ENCODE data around the gene XPNPEP1.

DNA sequence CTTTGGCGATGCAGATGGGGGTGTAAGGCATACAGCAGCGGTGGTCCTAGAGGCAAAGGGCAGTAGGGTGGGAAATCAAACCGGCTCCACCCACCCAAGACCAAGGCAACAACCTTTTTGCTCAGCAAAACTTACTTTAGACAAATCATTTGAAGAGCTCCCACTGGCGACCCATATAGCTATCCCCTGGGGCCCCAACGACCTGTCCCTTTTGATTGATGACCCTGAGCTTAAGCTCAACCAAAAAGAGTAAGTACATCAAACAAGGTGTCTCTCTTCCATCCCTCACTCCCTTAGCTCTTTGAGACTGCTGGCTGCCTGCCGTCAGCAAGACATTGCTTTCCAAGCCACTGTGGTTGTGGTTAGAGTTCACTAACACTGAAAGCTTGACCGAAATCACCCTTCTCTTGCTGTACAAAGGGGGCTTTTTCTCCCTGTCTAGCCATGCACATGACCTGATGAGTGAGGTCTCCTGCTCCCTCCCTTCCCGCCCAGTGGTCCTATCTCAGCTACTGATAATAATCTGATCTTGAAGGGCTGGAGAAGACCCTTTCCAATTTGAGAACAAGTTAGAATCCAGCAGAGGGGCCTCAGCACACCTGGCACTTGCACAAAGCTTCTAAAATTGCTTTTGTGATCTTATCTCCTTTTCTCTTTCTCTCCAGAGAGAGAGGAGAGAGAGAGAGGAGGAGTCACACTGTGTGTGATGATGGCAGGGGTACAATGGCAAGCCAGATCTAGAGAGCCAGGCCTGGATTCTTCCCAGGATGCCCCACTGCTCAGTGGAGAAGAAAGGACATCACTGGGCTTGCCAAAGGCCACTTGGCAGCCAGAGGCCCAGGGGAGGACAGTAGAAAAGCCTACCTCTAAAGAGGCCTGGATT lies 42.2 kb downstream of the XPNPEP1 start:
- TF ChIP-seq, protein P1, sequence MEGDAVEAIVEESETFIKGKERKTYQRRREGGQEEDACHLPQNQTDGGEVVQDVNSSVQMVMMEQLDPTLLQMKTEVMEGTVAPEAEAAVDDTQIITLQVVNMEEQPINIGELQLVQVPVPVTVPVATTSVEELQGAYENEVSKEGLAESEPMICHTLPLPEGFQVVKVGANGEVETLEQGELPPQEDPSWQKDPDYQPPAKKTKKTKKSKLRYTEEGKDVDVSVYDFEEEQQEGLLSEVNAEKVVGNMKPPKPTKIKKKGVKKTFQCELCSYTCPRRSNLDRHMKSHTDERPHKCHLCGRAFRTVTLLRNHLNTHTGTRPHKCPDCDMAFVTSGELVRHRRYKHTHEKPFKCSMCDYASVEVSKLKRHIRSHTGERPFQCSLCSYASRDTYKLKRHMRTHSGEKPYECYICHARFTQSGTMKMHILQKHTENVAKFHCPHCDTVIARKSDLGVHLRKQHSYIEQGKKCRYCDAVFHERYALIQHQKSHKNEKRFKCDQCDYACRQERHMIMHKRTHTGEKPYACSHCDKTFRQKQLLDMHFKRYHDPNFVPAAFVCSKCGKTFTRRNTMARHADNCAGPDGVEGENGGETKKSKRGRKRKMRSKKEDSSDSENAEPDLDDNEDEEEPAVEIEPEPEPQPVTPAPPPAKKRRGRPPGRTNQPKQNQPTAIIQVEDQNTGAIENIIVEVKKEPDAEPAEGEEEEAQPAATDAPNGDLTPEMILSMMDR (conservative IDR thresholded peaks at IDR 0.05; ENCODE audit: low read depth, low read length): no peak
- TF ChIP-seq CHD1 (IDR thresholded peaks at IDR 0.05; ENCODE audit: low read depth, low read length): no peak
- no peak for TF ChIP-seq MXI1 (IDR thresholded peaks at IDR 0.05; ENCODE audit: borderline replicate concordance, low read depth, low read length)
- TF ChIP-seq NFE2L2 (IDR thresholded peaks at IDR 0.05; ENCODE audit: low read depth, low read length): no peak
- TF ChIP-seq MAFK (IDR thresholded peaks at IDR 0.05; ENCODE audit: low read depth, low read length): no peak
- no peak for TF ChIP-seq RFX5 (IDR thresholded peaks at IDR 0.05; ENCODE audit: low read depth, low read length)

Measured in IMR-90 (cell line).